ENCODE measurements around the gene OPCML.

- no peak for TF ChIP-seq POLR2A (IDR thresholded peaks at IDR 0.05)
- TF ChIP-seq CTCF (IDR thresholded peaks at IDR 0.05): no peak
- no peak for TF ChIP-seq POLR2AphosphoS5 (IDR thresholded peaks at IDR 0.05; ENCODE audit: insufficient read depth in 1 of 2, low read depth in 1 of 2)
These were observed 358.4 kb downstream of the OPCML start for GRCh38 chr11:133173810-133174412.

Data from vagina (tissue), 2 donors.